Keratinocyte (primary cell): ENCODE measurements around the gene PGA3. TPM values are rescaled to one million over a fixed set of nuclear protein-coding genes. Genes with fewer than 3 reads are reported as not detected.

Source experiments
- DNase-seq: peaks from one replicate; pipeline ENCODE4 v3.0.0-alpha.2; 2011; ENCODE audit warnings: low read depth, missing footprints, low spot score
- FAIRE-seq: peaks from 2 replicates; lab custom pipeline; 2011; peaks lifted over from hg19 to GRCh38; lab: Jason Lieb, UNC
- H2AFZ ChIP-seq: 2 replicates; pipeline ENCODE4 v1.6.0; 2012; ENCODE audit warnings: low read length, control low read depth, inconsistent platforms; ENCODE audit not compliant: control insufficient read depth
- H3K27ac ChIP-seq: 2 replicates; pipeline ENCODE4 v1.5.1; 2011; ENCODE audit warnings: low read length; ENCODE audit not compliant: control insufficient read depth, insufficient read depth
- H3K27me3 ChIP-seq: 3 replicates; pipeline ENCODE4 v1.6.0; 2011; ENCODE audit warnings: low read length; ENCODE audit not compliant: control insufficient read depth, insufficient read depth; ENCODE audit errors: extremely low read depth
- H3K36me3 ChIP-seq, 2 experiments: 2 replicates in 1 of 2; 3 replicates in 1 of 2; pipeline ENCODE4 v1.5.1; 2011; ENCODE audit warnings: low read length in 2 of 2, mild to moderate bottlenecking in 1 of 2; ENCODE audit not compliant: control insufficient read depth in 2 of 2, insufficient read depth in 2 of 2; ENCODE audit errors: extremely low read depth in 1 of 2
- H3K4me1 ChIP-seq: 3 replicates; pipeline ENCODE4 v1.5.1; 2011; ENCODE audit warnings: low read length; ENCODE audit not compliant: control insufficient read depth, insufficient read depth; ENCODE audit errors: extremely low read depth
- H3K4me2 ChIP-seq: 3 replicates; pipeline ENCODE4 v1.6.0; 2011; ENCODE audit warnings: low read depth, low read length; ENCODE audit not compliant: control insufficient read depth, insufficient read depth; ENCODE audit errors: extremely low read depth
- H3K4me3 ChIP-seq, 3 experiments: fragments of 200-600 bp in 1 of 3; sonication (generic) in 1 of 3; 2 replicates in 2 of 3; 3 replicates in 1 of 3; pipeline ENCODE4 v1.5.1; 2011 to 2016; ENCODE audit warnings: low read length in 3 of 3, mild to moderate bottlenecking in 3 of 3, control low read depth in 2 of 3, inconsistent platforms in 1 of 3, low read depth in 1 of 3, mixed read lengths in 1 of 3, mixed run types in 1 of 3, moderate library complexity in 1 of 3; ENCODE audit not compliant: control insufficient read depth in 2 of 3, insufficient read depth in 2 of 3; ENCODE audit errors: extremely low read depth in 1 of 3
- H3K79me2 ChIP-seq: 2 replicates; pipeline ENCODE4 v1.6.0; 2012; ENCODE audit warnings: low read length; ENCODE audit not compliant: control insufficient read depth, insufficient read depth
- H3K9ac ChIP-seq: 3 replicates; pipeline ENCODE4 v1.6.0; 2011; ENCODE audit warnings: low read length; ENCODE audit not compliant: control insufficient read depth, insufficient read depth; ENCODE audit errors: extremely low read depth
- H3K9me1 ChIP-seq: 3 replicates; pipeline ENCODE4 v1.6.0; 2011; ENCODE audit warnings: low read length; ENCODE audit not compliant: control insufficient read depth, insufficient read depth; ENCODE audit errors: extremely low read depth
- H3K9me3 ChIP-seq: 2 replicates; pipeline ENCODE4 v1.5.1; 2012; ENCODE audit warnings: low read depth, low read length; ENCODE audit not compliant: control insufficient read depth
- H4K20me1 ChIP-seq: 3 replicates; pipeline ENCODE4 v1.6.0; 2011; ENCODE audit warnings: low read length; ENCODE audit not compliant: control insufficient read depth, insufficient read depth; ENCODE audit errors: extremely low read depth
- EZH2 ChIP-seq: IDR thresholded peaks from one replicate; pipeline ENCODE4 v1.6.1; 2012; ENCODE audit warnings: inconsistent platforms, mild to moderate bottlenecking, low read length, moderate library complexity
- dilution Hi-C: fragments of 300-500 bp; cut with MboI; formaldehyde crosslinking; loops from one replicate; pipeline ENCODE4 v1.7.0; 2020; ENCODE audit warnings: low sequenced_read_pairs; ENCODE audit not compliant: extremely low pct_ligation_motif_present
- polyA plus RNA-seq, 5 experiments: library from polyadenylated mRNA; depleted of rRNA in 3 of 5; stranded (reverse) in 3 of 5; stranded (forward) in 1 of 5; unstranded in 1 of 5; fragments of >200 nt; gene quantifications; 1 replicate in 1 of 5; 2 replicates in 3 of 5; 3 replicates in 1 of 5; pipeline versions ENCODE4 v1.2.1 to v1.2.3, GENCODE V29; 2011 to 2012; ENCODE audit warnings: missing spikeins in 2 of 5, low read depth in 1 of 5, low replicate concordance in 1 of 5
- TF ChIP-seq, protein P1 (sequence below), 3 experiments: IDR thresholded peaks in 1 of 3; conservative IDR thresholded peaks in 1 of 3; optimal IDR thresholded peaks in 1 of 3; 2 replicates in 2 of 3; 3 replicates in 1 of 3; pipeline versions ENCODE3 to v1.5.1; 2011; ENCODE audit warnings: low read length in 3 of 3, mild to moderate bottlenecking in 3 of 3, moderate library complexity in 2 of 3, control low read depth in 1 of 3, inconsistent platforms in 1 of 3; ENCODE audit not compliant: insufficient read depth in 2 of 3; ENCODE audit errors: extremely low read depth in 1 of 3

The PGA3 gene
- polyA plus RNA-seq, 1 donor (not counting 4 experiments of a cell fraction or from before 2014, with no cell fraction given), result not detected

GRCh38 chr11:61181489-61181888 is 21.8 kb upstream of the PGA3 start:
- no peak for DNase-seq
- H3K27me3 ChIP-seq, result no peaks in the 10 kb centered on the region
- no peak overlapping the region for H2AFZ ChIP-seq
- H4K20me1 ChIP-seq, result no peaks in the 10 kb centered on the region
- H3K9me1 ChIP-seq, result no peaks in the 10 kb centered on the region
- H3K9me3 ChIP-seq, result no peaks in the 10 kb centered on the region
- TF ChIP-seq, protein P1, sequence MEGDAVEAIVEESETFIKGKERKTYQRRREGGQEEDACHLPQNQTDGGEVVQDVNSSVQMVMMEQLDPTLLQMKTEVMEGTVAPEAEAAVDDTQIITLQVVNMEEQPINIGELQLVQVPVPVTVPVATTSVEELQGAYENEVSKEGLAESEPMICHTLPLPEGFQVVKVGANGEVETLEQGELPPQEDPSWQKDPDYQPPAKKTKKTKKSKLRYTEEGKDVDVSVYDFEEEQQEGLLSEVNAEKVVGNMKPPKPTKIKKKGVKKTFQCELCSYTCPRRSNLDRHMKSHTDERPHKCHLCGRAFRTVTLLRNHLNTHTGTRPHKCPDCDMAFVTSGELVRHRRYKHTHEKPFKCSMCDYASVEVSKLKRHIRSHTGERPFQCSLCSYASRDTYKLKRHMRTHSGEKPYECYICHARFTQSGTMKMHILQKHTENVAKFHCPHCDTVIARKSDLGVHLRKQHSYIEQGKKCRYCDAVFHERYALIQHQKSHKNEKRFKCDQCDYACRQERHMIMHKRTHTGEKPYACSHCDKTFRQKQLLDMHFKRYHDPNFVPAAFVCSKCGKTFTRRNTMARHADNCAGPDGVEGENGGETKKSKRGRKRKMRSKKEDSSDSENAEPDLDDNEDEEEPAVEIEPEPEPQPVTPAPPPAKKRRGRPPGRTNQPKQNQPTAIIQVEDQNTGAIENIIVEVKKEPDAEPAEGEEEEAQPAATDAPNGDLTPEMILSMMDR (optimal IDR thresholded peaks at IDR 0.05 in 1 of 3, IDR thresholded peaks at IDR 0.05 in 1 of 3, conservative IDR thresholded peaks at IDR 0.05 in 1 of 3; ENCODE audit: extremely low read depth in 1 of 3, insufficient read depth in 2 of 3, low read length in 3 of 3), result no peak
- no peak for TF ChIP-seq EZH2
- no peak overlapping the region for H3K9ac ChIP-seq
- H3K4me1 ChIP-seq, result no peaks in the 10 kb centered on the region
- H3K4me3 ChIP-seq, result no peak overlapping the region
- dilution Hi-C loops, result no loop called here
- FAIRE-seq, result no peak
- no peak overlapping the region for H3K4me2 ChIP-seq
- H3K27ac ChIP-seq, result no peak overlapping the region
- no peaks in the 10 kb centered on the region for H3K36me3 ChIP-seq
- H3K79me2 ChIP-seq, result no peaks in the 10 kb centered on the region

GRCh38 chr11:61183645-61184044 is 19.7 kb upstream of the PGA3 start:
- H3K9me1 ChIP-seq, result no peaks in the 10 kb centered on the region
- H3K27ac ChIP-seq, result no peak overlapping the region
- no peaks in the 10 kb centered on the region for H3K36me3 ChIP-seq
- H3K4me2 ChIP-seq, result no peak overlapping the region
- DNase-seq (no peak), FAIRE-seq (no peak)
- no peak for TF ChIP-seq EZH2
- TF ChIP-seq, protein P1 (optimal IDR thresholded peaks at IDR 0.05 in 1 of 3, IDR thresholded peaks at IDR 0.05 in 1 of 3, conservative IDR thresholded peaks at IDR 0.05 in 1 of 3; ENCODE audit: extremely low read depth in 1 of 3, insufficient read depth in 2 of 3, low read length in 3 of 3), result peak in 1 of 3 experiments; percentile 28
- H3K27me3 ChIP-seq, result no peaks in the 10 kb centered on the region
- no peaks in the 10 kb centered on the region for H3K79me2 ChIP-seq
- dilution Hi-C loops, result no loop called here
- H3K9me3 ChIP-seq, result no peaks in the 10 kb centered on the region
- H4K20me1 ChIP-seq, result no peaks in the 10 kb centered on the region
- no peak overlapping the region for H3K4me3 ChIP-seq
- H2AFZ ChIP-seq, result no peak overlapping the region
- no peaks in the 10 kb centered on the region for H3K4me1 ChIP-seq
- H3K9ac ChIP-seq, result no peak overlapping the region
